Epidermal melanocyte (primary cell): ENCODE results near the gene AKIP1.
"Not testable (repeated sequence)": the region's sequence is repeated elsewhere in the genome, so short reads cannot be mapped to it uniquely, and the experiment has no call there.

Experiments used
- DNase-seq: peaks from one replicate; pipeline ENCODE4 v3.0.0; 2011; ENCODE audit warnings: low spot score; ENCODE audit not compliant: insufficient read length

AKIP1 gene, protein sequence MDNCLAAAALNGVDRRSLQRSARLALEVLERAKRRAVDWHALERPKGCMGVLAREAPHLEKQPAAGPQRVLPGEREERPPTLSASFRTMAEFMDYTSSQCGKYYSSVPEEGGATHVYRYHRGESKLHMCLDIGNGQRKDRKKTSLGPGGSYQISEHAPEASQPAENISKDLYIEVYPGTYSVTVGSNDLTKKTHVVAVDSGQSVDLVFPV

DNA sequence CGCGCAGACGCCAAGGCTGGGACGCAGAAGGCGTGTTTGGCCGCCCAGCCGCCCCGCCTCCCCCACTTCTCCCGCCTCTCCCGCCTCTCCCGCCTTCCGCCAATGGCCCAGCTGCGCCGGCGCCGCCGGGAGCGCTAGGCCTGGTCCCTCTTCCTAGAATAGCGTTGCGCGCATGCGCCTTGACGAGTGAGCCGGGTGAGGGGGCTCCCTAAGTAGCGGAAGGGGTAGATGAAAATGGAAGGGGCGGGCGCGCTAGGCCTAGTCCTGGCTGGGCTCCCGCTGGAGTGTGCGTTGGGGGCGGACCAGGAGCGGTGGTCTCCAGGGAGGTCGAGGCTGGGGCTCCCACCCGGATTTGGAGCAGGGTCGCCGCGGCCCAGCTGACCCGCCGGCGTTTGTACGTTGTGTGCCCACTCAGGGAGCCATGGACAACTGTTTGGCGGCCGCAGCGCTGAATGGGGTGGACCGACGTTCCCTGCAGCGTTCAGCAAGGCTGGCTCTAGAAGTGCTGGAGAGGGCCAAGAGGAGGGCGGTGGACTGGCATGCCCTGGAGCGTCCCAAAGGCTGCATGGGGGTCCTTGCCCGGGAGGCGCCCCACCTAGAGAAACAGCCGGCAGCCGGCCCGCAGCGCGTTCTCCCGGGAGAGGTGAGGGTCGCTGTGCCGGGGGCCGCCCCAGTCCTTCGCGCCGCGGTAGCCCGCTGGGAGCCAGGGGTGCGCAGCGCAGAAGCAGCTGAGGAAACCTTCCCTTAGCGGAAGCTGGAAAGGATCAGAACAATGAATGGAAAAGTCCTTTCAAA, at the start of gene AKIP1:
Gene AKIP1, plus strand, starts transcription at position 161 of the 795 bp plus-strand sequence. Its CDS starts 261 bp downstream, at position 422.
- peak; percentile 86 for DNase-seq

DNA sequence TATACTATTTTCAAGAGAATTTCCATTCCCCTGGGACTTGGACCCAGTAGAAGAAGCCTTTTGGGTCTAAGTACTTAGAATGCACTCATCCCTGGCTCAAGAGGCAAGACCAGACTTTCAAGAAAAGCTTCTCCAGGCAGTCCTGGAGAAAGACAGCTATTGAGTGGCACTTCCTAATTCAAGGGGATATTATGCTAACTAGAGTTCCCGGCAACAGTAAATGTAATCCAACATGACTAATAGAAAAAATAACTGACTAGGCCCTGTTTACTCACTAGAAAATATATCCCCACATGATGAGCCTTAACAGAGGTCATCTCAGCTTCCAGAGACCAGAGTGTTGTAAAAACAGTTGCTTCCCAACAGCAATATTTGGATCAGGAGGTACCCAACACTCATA, 47.2 kb upstream of the AKIP1 start:
- DNase-seq: no peak

DNA sequence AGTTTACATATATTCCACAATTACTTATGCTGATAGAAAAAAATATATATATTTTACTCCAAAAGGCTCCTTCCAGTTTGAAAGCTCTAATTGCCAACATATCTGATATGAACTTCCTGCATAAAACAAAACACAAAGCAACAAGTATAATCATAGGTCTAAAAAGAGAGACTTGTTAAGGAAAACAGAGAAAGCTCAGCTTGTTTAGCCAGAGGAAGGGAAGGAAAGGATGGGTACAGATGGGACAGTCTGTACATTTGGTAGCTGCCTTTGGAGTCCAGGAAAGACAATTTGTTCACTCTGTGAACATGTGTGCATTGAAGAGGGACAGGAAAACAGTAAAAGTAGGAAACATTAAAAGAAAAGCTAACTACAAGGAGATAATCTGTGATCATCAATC, 45.7 kb upstream of the AKIP1 start:
- peak; percentile 42 for DNase-seq

DNA sequence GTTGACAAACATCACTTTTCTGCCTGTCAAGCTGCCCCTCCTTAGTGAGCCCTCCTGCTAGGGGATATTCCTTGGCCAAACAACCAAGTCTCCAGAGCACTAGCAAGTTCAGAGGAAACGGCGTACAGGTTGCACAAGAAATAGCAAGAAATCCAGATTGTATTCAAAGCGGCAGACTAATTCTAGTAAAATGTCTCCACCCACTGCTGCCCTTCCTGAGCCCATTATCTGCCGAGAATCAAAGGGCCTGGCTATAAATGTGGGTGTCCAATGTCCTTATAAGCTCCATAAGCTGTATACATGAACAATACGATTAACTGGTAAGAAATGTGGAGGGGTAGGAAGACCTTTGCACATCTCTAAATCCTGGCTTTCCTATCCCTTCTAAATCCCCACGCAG, 44.0 kb upstream of the AKIP1 start:
- no peak for DNase-seq

- peak; percentile 22 for DNase-seq
Observed at GRCh38 chr11:8867931-8868631, 42.9 kb upstream of the AKIP1 start.

GRCh38 chr11:8870411-8871170, 40.4 kb upstream of the AKIP1 start:
- peak; percentile 23 for DNase-seq

GRCh38 chr11:8871171-8871775, 39.7 kb upstream of the AKIP1 start:
- peak; percentile 74 for DNase-seq

DNA sequence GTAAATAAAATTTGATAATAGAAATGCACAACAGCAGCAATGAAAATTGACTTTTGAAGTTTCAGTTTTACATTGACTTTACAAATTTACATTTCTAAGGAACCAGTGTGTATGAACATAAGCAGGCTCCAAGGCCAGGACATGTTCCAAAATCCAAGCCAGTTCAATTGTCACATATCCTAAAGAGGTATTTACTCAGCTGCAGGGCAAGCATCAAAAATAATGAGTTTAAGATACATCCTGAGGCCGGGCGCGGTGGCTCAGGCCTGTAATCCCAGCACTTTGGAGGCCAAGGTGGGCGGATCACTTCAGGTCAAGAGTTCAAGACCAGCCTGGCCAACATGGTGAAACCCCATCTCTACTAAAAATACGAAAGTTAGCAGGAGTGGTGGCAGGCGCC, 39.0 kb upstream of the AKIP1 start:
- DNase-seq: no peak

- no peak for DNase-seq
Observed at GRCh38 chr11:8873741-8874405, 37.1 kb upstream of the AKIP1 start.

GRCh38 chr11:8878771-8879170, 32.2 kb upstream of the AKIP1 start:
- DNase-seq: no peak

DNA sequence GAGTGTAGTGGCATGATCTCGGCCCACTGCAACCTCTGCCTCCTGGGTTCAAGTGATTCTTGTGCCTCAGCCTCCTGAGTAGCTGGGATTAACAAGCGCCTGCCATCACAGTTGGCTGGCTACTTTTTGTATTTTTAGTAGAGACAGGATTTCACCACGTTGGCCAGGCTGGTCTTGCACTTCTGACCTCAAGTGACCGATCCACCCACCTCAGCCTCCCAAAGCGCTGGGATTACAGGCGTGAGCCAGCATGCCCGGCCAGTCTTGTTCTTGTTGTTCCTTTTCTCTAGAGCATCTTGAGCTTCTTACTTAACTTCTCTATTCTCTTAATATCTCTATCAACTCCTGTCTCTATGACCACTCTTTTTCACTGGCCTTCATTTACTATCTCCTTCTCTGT, 29.4 kb upstream of the AKIP1 start:
- DNase-seq: not testable (repeated sequence)

DNA sequence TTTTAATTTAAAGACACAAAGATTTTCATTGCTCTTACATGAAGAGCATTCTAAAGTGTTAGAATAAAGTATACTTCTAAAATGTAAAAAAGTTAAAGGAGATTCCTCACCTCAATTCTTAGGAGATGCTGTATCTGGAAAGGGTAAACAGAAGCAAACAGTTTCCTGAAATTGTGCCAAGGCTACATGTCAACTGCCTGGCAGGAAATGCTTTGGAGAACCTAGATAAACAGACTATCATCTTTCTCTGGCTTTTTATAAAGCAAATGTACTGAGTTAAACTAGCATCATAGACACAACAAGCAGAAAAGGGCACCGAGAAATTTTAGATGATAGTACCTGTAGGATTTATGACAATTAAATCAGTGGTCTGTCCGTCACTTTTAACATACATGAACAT, 24.7 kb upstream of the AKIP1 start:
- DNase-seq: no peak

- DNase-seq: not testable (repeated sequence)
Observed at GRCh38 chr11:8891185-8891584, 19.8 kb upstream of the AKIP1 start.

GRCh38 chr11:8899119-8899753, 11.8 kb upstream of the AKIP1 start:
- DNase-seq: no peak

- no peak for DNase-seq
Observed at GRCh38 chr11:8905528-8906165, 5.3 kb upstream of the AKIP1 start.

GRCh38 chr11:8907116-8907515, 3.9 kb upstream of the AKIP1 start:
- no peak for DNase-seq

GRCh38 chr11:8908099-8908498, 2.9 kb upstream of the AKIP1 start:
- no peak for DNase-seq

- DNase-seq: no peak
Observed at GRCh38 chr11:8910649-8911026, 351 bp upstream of the AKIP1 start.

GRCh38 chr11:8913961-8914660, 3.1 kb downstream of the AKIP1 start:
- DNase-seq: no peak
